Stimulated activated naive CD4-positive, alpha-beta T cell (primary cell): ENCODE data around the gene NOL4L.
A peak's percentile ranks its signal among the peaks of the same experiment; 100 is the strongest.
"Not testable (repeated sequence)": the region's sequence is repeated elsewhere in the genome, so short reads cannot be mapped to it uniquely, and the experiment has no call there.

Experiments
- DNase-seq, 6 experiments: peaks; one replicate each; lab custom pipeline; 2025; lab: John Stamatoyannopoulos, UW

The NOL4L gene

DNA sequence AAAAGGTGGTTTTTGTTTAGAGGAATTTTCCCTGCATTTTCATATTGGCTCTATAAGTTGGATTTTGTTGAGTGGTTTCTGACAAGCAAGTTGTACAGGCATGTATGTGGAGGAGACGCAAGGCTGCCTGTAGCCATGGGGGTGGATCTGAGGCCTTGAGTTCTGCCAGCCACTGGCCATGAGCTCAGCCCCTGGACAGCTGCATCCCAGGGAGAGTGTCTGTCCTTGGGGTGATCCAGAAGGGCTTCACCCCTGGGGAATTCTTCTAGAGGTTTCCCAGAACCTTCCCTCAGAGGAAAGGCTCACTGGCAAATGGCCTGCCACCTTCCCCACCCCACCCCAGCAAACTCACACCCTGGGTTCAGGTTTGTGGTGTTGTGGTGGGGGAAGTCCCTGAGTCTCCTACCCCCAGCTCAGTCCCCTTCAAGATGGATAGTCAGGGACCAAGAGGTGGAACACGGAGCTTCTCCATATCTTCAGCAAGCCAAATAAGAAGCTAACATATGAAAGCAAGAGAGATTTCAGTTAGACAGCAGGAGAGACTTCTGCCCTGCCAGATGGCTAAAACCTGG, 11.6 kb upstream of the NOL4L start:
- DNase-seq, result no peak

DNA sequence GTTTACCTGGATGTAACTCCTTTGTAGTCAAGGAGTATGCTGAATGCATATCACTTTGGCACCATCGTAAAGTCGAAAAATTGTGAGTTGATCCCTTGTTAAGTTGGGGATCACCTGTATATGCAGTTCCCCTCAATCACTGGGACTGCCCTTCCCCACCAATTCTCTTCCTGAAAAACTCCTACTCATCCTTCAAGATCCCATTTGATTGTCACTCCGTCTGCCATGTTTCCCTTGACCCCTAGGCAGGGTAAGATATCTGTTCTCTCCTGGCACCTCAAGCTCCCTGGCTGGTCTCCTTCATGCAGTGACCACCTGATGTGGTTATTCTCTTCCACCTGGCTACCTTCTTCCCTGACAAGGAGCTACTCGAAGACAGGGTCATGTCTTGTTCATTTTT, 10.0 kb upstream of the NOL4L start:
- no peak for DNase-seq

DNA sequence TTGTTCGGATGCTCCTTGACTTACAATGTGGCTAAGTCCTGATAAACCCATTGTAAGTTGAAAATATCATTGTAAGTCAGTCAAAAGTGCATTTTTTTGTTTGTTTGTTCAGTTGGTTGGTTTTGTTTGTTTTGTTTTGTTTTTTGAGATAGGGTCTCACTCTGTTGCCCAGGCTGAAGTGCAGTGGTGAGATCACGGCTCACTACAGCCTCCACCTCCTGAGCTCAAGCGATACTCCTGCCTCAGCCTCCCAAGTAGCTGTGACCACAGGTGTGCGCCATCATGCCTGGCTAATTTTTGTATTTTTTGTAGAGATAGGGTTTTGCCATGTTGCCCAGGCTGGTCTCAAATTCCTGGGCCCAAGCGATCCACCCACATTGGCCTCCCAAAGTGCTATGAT, 9.5 kb upstream of the NOL4L start:
- DNase-seq, result not testable (repeated sequence)

DNA sequence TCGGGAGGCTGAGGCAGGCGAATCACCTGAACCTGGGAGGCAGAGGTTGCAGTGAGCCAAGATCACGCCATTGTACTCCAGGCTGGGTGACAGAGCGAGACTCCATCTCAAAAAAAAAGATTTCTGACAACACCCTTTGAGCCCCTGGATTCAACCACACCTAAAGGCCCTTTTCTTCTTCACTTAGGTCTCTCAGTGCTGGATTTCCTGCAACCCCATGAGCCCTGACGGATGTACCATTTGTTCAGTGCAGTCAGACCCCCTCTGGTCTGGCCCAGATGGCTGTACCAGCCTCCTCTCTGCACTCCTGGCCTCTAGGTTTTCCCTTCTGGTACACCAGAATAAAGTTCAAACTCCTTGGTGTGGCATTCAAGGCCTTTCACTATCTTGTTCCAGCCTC, 9.1 kb upstream of the NOL4L start:
- no peak for DNase-seq

DNA sequence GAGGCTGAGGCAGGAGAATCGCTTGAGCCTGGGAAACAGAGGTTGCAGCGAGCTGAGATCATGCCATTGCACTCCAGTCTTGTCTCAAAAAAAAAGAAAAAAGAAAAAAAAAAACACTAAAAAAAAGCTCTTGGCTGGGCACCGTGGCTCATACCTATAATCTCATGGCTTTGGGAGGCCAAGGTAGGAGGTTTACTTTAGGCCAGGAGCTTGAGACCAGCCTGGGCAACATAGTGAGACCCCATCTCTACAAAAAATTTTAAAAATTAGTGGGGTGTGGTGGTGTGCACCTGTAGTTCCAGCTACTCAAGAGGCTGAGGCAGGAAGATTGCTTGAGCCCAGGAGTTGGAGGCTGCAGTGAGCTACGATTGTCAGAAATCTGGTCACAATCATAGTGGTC, 7.5 kb upstream of the NOL4L start:
- not testable (repeated sequence) for DNase-seq

DNA sequence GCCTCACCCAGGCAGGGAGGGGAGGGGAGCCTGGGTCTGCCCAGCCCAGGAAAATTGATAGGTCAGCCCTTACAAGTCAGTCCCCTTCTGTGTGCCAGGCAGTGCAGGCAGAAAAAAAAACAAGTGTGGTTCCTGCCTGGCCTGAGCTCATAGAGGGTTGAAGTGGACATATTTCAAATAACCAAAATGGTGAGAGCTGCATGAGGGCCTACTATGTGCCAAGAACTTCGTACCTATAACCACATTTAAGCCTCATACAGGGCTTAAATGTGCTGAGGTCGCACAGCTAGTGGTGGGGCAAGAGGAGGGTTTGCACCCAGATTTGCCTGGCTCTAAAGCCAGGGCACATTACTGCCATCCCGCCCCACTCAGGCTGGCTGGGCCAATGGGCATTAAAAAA, 6.9 kb upstream of the NOL4L start:
- no peak for DNase-seq

DNA sequence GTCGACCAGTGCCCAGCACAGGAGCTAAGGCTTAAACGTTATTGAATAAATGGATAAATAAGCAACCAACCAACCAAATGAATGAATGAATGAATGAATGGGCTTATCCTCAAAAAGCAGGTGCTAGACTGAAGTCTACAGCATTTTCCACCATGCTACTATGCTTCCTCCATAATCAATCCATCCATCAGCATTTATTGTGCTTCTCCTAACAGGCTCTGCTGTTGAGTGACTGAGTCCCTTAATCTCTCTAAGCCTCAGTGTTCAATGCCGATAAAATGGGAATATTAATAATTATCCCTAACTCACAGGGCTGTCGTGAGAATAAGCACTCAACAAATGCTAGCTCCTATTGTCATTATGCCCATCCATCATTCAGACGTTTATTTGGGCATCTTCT, 4.6 kb upstream of the NOL4L start:
- DNase-seq, result no peak

DNA sequence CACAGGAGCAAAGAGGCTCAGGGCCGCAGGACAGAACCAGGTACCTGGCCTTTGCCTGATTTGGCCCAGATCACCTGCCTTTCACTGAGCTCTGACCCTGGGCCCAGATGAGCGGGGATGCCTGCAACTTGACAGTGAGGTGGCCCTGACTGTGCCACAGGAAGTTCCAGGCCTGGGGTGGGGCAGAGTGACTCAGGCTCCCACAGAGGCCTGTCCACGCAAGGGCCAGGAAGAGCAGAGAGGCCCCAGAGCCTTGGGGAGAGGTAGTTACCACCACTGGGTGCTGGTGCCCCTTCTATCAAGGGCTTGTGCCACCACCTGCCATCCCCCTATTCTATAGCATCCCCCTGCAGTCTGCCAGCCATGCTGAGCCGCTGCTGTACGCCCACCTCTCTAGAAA, 4.1 kb upstream of the NOL4L start:
- DNase-seq, result no peak

DNA sequence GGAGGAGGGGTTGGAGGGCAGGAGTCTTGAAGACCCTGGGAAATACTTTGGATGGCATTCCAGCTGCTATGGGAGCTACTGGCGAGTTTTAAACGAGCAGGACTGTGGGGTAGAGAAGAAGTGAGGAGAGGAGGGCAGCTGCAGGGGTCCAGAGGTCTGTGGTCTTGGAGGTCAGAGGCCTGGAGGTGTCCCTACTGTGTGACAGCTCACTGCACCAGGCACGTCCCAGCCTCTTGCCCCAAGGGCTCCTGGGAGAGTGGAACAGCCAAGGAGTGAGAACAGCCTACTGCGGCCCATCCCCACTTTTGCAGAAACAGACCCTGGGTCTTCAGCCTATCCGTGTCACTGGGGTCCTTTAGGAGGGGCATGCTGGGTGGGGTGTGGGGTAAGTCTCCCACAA, 2.9 kb upstream of the NOL4L start:
- no peak for DNase-seq

DNA sequence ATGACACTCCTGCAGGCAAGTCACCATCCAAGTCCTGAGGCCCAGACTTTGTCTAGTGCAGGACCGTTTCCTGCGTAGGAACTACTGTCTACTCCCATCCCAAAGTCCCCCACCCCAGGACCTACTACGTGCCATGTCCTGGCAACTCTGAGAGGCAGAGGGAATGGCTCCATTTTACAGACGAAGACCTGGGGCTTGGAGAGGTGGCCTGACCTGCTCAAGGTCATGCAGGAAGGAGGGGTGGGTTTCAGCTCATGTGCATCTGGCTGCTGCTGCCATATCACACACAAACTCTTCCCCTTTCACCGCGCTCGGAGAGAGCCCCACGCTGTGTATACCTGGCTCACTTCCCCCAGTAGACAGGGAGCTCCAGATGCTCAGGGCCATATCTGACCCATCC, 1.2 kb upstream of the NOL4L start:
- DNase-seq, result no peak

DNA sequence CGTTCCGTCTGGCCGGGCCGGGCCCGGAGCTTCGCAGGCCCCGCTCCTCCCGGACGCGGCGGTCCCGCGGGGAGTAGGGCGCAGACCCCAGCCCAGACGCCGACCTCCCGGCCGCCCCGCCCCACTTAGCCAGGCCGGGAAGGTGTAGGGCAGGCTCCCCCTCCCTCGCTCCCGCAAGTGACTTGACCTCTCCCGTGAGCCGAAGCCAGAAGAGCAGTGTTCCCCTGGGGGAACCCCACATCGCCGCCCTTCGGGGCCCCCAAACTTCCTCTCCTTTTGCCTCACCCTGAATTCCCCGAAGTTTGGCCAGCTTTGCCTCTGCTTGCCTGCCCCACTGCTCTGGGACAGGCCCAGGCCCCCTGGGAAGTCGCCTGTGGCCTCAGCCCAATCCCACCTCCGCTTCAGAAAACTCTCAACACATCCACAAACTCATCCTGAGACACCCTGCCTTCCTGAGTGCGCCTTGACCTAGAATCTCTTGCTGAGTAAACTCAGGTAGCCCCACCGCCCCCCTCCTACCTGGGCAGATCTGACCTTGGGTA, 524 bp upstream of the NOL4L start:
- DNase-seq, result peak in 2 of 6 experiments; percentile 9 to 15

DNA sequence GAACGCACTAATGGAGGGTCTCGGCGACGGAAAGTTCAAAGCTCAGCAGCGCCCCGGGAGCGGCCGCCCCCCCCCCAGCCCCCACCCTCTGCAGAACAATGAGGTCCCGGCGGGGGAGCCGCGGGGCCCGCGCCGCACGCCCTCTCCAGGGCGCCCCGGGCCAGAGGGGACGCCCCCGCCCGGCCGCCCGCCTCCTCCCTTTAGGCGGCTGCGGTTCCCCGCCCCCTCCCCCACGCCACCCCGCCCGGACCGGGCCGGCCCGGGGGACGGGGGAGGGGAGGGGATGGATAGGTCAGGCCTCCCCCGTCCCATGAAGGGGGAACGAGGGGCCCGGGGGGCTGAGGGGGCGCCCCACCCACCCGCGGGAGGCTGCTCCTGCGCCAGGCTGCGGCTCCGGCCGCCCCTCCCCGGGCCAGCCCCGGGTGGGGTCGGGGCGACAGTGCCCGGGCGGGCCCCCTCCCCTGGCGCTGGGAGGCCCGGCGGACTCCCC, 1.5 kb downstream of the NOL4L start:
- peak in 3 of 6 experiments; percentile 19 to 25 (median 23) for DNase-seq

DNA sequence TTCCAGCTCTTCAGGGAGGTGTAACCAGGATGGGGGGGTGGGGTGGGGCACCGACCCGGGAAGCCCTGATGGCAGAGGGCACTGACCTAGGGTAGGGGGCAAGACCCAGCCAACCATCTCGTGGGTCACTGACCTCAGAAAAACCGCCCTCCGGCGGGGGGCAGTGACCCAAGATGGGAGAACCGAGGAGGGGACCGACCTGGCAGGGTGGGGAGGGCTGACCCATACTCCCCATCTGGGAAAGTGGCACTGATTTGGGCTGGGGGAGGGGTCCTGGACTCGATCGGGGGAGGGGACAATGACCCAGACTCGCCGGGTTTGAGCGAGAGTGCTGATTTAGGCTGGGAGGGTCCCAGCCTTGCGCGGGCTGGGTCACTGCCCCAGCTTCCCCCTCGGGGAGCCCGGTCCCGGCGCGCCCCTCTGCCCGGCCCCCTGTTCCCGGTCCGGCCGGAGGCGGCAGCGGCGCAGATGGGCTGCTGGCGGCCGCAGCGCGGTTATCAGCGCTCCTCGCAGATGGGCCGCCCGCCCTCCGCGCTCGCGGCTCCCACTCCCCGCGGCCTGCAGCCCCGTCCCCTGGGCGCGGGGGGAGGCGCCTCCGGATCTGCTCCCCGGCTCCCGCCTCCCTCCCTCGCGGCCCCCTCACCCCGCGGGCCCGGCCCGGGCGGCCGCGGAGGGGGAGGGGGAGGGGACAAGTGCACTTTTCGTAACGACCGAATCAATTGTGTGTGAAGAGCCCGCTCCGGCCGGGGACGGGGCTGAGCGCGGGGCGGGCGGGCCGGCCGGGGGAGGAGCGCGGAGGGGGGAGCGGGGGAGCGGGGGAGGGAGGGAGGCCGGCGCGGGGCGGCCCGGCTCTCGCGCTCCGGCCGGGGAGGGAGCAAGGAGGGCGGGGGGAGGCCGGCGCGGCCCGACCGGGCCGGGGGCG, 2.2 kb downstream of the NOL4L start:
- DNase-seq, result peak in 2 of 6 experiments; percentile 12 to 26

DNA sequence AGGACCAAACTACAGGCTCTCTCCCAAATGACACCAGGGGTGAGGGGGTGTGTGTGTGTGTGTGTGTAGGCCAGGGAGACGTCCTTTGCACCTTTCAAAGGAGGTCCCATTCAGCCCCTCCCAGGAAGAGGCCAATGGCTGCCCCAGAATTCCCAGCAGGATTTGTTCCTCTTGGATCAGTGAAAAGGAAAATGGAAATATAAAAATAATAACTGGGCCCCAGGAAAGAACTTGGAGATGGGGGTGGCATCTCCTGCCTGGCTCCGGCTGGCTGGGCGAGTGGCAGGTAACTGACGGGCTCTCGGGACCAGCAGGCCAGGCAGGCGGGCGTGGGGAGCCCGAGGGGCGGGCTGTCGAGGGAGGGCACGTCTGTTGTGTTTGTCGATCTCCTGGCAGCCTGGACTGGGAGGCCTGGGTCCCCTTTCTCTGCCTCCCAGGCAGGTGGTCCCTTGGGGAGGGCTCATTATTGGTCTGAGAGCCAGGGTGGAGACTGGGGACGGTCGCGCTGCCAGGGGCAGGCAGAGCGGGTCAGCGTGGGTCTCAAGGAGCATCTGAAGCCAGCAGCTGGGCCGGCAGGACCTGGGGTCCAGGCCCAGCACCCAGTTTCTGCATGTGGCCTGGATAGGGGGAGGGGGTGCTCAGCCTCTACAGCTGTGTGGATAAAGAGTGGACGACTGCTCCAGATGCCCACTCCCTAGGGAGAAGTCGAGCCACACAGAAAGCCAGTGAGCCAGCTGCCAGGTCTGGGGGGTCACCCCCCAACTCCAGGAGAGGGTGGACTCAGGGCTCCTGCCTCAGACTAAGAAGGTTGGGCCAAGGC, 3.1 kb downstream of the NOL4L start:
- DNase-seq, result peak in 1 of 6 experiments; percentile 8

DNA sequence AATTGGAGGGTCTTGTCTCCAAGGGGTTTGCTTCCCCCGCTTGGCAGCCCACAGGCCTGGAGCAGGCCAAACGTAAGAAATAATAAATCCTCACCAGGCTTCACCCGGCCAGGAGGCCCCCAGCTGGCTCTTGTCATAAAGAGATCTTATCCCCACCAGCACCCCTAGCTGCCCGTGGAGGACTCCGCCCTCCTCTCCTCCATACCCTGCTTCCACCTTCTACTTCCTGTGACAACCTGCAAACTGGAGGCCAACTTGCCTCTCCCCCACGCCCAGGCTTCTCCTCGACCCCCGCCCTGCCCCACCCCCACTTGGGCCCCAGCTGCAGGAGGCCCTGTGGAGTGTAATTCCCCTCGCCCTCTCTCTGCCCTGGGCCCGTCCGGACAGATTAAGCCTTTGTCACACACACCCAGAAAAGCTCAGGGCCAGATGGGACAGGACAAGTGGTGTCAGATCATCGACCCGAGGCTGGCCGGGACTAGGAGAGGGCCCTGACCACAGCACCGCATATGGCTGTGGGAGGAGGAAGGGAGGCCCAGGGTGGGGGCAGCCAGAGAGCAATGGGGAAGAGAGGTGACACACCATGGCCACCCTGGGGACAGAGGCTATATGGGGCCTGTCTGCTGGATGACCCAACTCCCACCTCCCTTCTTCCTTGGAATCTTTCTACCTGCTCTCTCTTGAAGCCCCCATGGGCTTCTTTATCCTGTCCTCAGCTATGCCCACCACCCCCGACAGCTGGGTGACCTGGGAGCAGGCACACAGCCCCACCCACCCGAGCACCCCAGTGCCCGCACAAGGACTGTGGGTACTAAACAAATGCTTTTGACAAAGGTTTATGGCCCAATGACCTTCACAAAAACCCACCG, 3.9 kb downstream of the NOL4L start:
- DNase-seq, result peak in 3 of 6 experiments; percentile 26 to 34 (median 28)

DNA sequence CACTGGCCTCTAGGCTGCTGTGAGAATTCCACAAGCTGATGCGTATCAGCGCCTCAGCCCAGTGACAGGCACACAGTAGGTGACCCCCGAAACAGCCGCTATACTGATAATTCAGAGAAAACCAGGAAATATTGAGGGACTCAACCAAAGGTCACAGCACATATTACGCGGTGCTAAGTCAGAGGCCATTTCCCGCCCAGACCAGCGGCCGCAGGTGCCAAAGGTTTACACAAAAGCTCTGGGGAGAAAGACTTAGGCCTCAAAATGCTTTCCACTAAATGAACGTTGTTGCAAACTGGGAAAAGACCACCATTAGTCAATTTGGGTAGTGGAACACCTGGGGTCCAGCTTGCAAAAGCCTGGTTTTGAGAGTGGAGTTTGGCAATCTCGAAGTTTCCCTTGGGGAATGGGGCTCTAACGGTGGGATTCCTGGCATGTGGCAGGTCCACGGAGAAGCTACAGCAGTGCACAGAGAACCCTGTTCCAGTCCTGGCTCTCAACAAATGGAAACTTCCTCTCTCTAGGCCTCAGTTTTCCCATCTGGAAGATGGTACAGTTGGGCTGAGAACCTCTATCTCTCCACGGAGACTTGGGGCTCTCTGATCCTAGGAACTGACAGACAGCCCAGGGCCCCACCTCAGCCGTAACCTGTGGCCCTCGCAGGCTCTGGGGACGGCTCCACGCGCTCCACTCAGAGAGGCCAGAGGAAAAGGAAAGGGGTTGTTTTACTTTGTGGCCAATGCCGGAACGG, 4.7 kb downstream of the NOL4L start:
- no peak for DNase-seq

DNA sequence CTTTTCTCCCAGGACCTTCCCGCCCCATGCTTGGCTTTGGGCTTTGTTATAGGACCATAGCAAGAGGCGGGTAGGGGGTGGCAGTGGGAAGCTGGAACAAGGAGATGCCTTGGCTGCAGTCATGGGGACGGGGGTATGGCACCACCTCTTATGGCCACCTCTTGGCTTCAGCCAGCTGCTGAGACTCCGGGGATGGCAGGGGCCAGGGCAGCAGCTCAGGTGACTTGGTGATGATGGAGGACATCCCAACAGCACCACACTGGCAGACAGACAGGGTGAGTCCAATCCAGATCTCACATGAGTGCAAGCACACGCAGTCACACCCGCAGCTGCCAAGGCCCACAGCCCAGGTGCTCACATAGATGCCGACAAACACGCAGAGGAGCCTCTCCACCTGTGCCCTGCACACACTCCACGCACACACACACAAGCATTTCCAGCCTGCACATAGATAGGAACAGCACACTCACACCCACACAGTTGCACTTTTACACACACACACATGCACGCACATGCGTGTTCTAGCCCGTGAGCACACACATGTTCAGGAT, 6.2 kb downstream of the NOL4L start:
- DNase-seq, result peak in 1 of 6 experiments; percentile 11

DNA sequence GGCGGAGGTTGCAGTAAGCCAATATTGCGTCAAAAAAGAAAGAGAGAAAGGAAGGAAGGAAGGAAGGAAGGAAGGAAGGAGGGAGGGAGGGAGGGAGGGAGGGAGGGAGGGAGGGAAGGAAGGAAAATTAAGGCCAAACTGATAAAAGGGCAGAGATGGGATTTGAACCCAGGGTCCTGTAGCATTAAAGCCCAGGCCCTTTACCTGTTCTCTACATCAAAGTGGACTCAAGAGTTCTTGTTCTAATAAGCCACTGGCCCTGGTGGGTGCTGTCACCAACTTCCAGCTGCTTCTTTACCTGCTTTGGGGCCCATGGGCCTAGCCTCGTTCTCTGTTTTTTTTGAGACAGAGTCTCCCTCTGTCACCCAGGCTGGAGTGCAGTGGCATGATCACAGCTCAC, 7.1 kb downstream of the NOL4L start:
- not testable (repeated sequence) for DNase-seq

DNA sequence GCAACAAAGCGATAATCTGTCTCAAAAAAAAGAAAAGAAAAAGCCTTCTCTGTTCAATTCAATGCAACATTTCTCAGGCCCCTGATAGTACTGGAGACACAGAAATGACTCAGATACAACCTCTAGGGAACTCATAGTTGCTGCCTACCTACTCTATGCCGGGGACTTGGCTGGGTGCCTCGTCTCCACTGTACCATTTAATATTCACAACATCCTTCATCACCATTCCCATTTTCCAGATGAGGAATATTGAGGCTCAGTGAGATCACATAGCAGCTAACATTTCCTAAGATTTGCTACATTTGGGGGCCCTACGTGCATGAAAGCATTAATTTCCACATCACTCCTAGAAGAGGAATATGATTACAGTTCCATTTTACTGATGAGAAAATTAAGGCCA, 7.5 kb downstream of the NOL4L start:
- no peak for DNase-seq

DNA sequence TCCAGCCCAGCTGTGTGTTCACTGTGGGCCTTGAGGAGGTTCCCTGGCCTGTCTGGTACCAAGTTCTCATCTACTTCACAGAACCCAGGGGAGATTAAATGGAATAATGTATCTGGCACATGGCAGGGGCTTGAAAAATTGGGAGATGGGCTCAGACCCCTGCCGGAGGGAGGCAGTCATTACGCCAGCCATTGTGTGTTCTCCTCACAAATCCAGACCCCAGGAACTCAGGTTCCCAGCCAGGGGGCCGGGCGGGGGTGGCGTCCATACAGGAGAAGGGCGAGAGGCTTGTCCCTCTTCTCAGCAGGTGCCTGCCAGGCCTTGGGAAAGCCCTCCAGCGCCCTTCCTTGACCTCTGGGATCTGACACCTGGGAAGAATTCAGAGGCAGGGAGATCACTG, 8.1 kb downstream of the NOL4L start:
- no peak for DNase-seq
